ENCODE measurements around the gene BRDT. TPM values are rescaled to one million over a fixed set of nuclear protein-coding genes. Genes with fewer than 3 reads are reported as not detected.

BRDT gene
- total and polyA plus RNA-seq, 2 donors (not counting 3 experiments of a cell fraction or from before 2014, with no cell fraction given), result not detected

DNA sequence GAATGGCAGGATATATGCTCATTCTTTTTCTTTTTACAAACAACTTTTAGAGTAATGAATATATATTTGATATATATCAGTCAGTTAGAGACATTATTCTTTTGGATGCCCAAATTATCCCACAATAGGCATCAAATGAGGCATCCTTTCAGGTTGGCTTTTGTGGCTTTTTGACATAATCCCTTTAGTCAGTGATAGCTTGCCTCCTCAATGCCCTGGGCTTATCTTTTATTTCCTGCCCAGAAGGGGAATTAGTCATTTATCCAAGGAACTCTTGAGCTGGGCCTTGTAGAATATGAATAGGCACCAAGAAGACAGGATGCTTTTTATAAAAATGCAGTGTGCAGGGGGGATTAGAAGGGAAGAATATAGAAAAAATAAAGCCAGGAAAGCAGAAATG is 102.7 kb downstream of the BRDT start:
- H3K27ac ChIP-seq (ENCODE audit: insufficient read depth, low read depth, low read length), result no peak overlapping the region
- H3K4me3 ChIP-seq (replicated peaks in 1 of 3; ENCODE audit: insufficient read depth in 1 of 3, low read depth in 1 of 3, low read length in 3 of 3), result no peak overlapping the region
- intact Hi-C loops (cut with micrococcal nuclease), result no loop called here
- H3K9me1 ChIP-seq (replicated peaks; ENCODE audit: control insufficient read depth, extremely low read depth, insufficient read depth, low read length), result no peaks in the 10 kb centered on the region
- ChIA-PET POLR2A (no interaction called here), CTCF (no interaction called here)
- TF ChIP-seq POLR2A (IDR thresholded peaks at IDR 0.05; ENCODE audit: low read depth, low read length) (no peak), CTCF (IDR thresholded peaks at IDR 0.05; ENCODE audit: extremely low read depth in 1 of 2, insufficient read depth in 1 of 2, low read depth in 1 of 2, low read length in 2 of 2) (no peak), MYC (IDR thresholded peaks at IDR 0.05; ENCODE audit: low read depth, low read length) (no peak), EZH2 (IDR thresholded peaks at IDR 0.05; ENCODE audit: borderline replicate concordance, low read depth, low read length, severe bottlenecking) (no peak), FOS (IDR thresholded peaks at IDR 0.05; ENCODE audit: borderline replicate concordance, insufficient read depth, low read length) (no peak), POLR2AphosphoS5 (IDR thresholded peaks at IDR 0.05; ENCODE audit: insufficient read depth, low read depth, low read length) (no peak), JUN (IDR thresholded peaks at IDR 0.05; ENCODE audit: borderline replicate concordance, insufficient read depth, insufficient read length, low read depth) (no peak), GATA2 (IDR thresholded peaks at IDR 0.05; ENCODE audit: insufficient read depth, insufficient read length, low read depth, low read length) (no peak)
- TF ChIP-seq, protein P1, sequence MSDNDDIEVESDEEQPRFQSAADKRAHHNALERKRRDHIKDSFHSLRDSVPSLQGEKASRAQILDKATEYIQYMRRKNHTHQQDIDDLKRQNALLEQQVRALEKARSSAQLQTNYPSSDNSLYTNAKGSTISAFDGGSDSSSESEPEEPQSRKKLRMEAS (IDR thresholded peaks at IDR 0.05; ENCODE audit: insufficient read depth, insufficient read length), result no peak
- H3K36me3 ChIP-seq (ENCODE audit: control insufficient read depth in 2 of 2, extremely low read depth in 1 of 2, insufficient read depth in 2 of 2, low read length in 2 of 2), result no peaks in the 10 kb centered on the region
- H3K79me2 ChIP-seq (ENCODE audit: control insufficient read depth, insufficient read depth, low read length), result no peaks in the 10 kb centered on the region
- no peaks in the 10 kb centered on the region for H3K9me3 ChIP-seq (replicated peaks; ENCODE audit: control insufficient read depth, insufficient read depth, low read length)
- H4K20me1 ChIP-seq (replicated peaks; ENCODE audit: control insufficient read depth, extremely low read depth, insufficient read depth, low read length), result no peaks in the 10 kb centered on the region
- no peak overlapping the region for H3K9ac ChIP-seq (replicated peaks; ENCODE audit: extremely low read depth, insufficient read depth, low read length)
- no TSS peak for BruUV-seq (replicated peaks)
- no peak for FAIRE-seq
- dilution Hi-C loops (cut with MboI; ENCODE audit: extremely low pct_ligation_motif_present, low sequenced_read_pairs), result no loop called here
- peaks cover 8% of the 10 kb centered on the region for H3K4me1 ChIP-seq (ENCODE audit: control insufficient read depth, extremely low read depth, insufficient read depth, low read length)
- DNase-seq (ENCODE audit: low read depth, low spot score), result no peak
- no peaks in the 10 kb centered on the region for H3K27me3 ChIP-seq (ENCODE audit: control insufficient read depth in 2 of 2, insufficient read depth in 2 of 2, low read length in 2 of 2)
- H3K4me2 ChIP-seq (ENCODE audit: insufficient read depth, low read length), result no peak overlapping the region
- H2AFZ ChIP-seq (ENCODE audit: low read depth, low read length), result no peak overlapping the region

Other genes starting within 250 kb of the BRDT start
- gene TGFBR3, start 63.2 kb upstream of the BRDT start, total RNA-seq, result 10.5 and 13.4 TPM in 2 replicates
- 7.2 and 8.0 TPM in 2 replicates for gene TGFBR3, start 63.2 kb upstream of the BRDT start, polyA plus RNA-seq
- gene EPHX4, start 80.6 kb downstream of the BRDT start, total RNA-seq, result 8.7 and 11.2 TPM in 2 replicates
- gene EPHX4, start 80.6 kb downstream of the BRDT start, polyA plus RNA-seq, result 4.3 and 4.5 TPM in 2 replicates
- gene SETSIP, start 126.0 kb downstream of the BRDT start, total RNA-seq, result not detected in 2 replicates
- not detected in 2 replicates for gene SETSIP, start 126.0 kb downstream of the BRDT start, polyA plus RNA-seq
- gene BTBD8, start 130.9 kb downstream of the BRDT start, total RNA-seq, result 1.5 and 1.7 TPM in 2 replicates
- gene BTBD8, start 130.9 kb downstream of the BRDT start, polyA plus RNA-seq, result 0.24 and 0.36 TPM in 2 replicates

All from endothelial cell of umbilical vein (primary cell).